Activated CD8-positive, alpha-beta T cell treated with anti-CD3 and anti-CD28 coated beads, Interleukin-2, amount 10 ng/mL, durations not matched to agents 7 days and 5 days (primary cell): ENCODE results near the gene FLNB. TPM values are rescaled to one million over a fixed set of nuclear protein-coding genes. Genes with fewer than 3 reads are reported as not detected.

Experiments used
- ATAC-seq: fragments of 150-1000 bp; cut with Tn5 transposase; one replicate; pipeline ENCODE4 v1.10.0; 2021; ENCODE audit warnings: moderate library complexity
- CTCF ChIA-PET: fragments of 350-600 bp; sonication (Branson Sonifier 250); formaldehyde crosslinking; loops from one replicate; lab custom pipeline; 2021; ENCODE audit warnings: antibody characterized with exemption; lab: Charles Lee
- POLR2A ChIA-PET: fragments of 350-600 bp; sonication (Branson Sonifier 250); formaldehyde crosslinking; loops from one replicate; lab custom pipeline; 2021; ENCODE audit warnings: antibody characterized with exemption; lab: Charles Lee
- DNase-seq: peaks from one replicate; pipeline ENCODE4 v3.0.0-alpha.2; 2020
- H3K27ac Mint-ChIP-seq: one replicate; pipeline ENCODE4 v1.8.0; 2021; ENCODE audit warnings: mild to moderate bottlenecking, mixed read lengths
- H3K27me3 Mint-ChIP-seq: one replicate; pipeline ENCODE4 v1.8.0; 2021; ENCODE audit warnings: low read depth, mixed read lengths
- H3K36me3 Mint-ChIP-seq: one replicate; pipeline ENCODE4 v1.8.0; 2021; ENCODE audit warnings: low read depth, mixed read lengths
- H3K4me1 Mint-ChIP-seq: one replicate; pipeline ENCODE4 v1.8.0; 2021; ENCODE audit warnings: low read depth, mixed read lengths
- H3K4me3 Mint-ChIP-seq: one replicate; pipeline ENCODE4 v1.8.0; 2021; ENCODE audit warnings: mild to moderate bottlenecking, mixed read lengths
- H3K9me3 Mint-ChIP-seq: one replicate; pipeline ENCODE4 v1.8.0; 2022; ENCODE audit warnings: mixed read lengths; ENCODE audit not compliant: insufficient read depth
- total RNA-seq, 2 experiments: library from RNA; stranded (reverse); gene quantifications; one replicate each; pipeline ENCODE4 v1.2.3, GENCODE V29; 2021

FLNB gene
- total RNA-seq, 2 experiments from 2014 or later = 14.1 to 15.9 TPM

GRCh38 chr3:58184982-58185360 lies 176.7 kb downstream of the FLNB start:
- Mint-ChIP-seq H3K27ac (no peak overlapping the region), H3K9me3 (no peaks in the 10 kb centered on the region), H3K36me3 (no peaks in the 10 kb centered on the region), H3K4me3 (no peak overlapping the region), H3K27me3 (peaks cover 2% of the 10 kb centered on the region), H3K4me1 (peaks cover 2% of the 10 kb centered on the region)
- ATAC-seq (no peak), DNase-seq (no peak)
- ChIA-PET POLR2A (no interaction called here), CTCF (interaction anchor here (1.0 to 11.3 kb wide), 5 partner anchors 18 to 176 kb away, joined by 3 to 170 read pairs (median 12); partner anchors contain the start of genes FLNB, HTD2 and RPP14)

- CTCF ChIA-PET = interaction anchor here (0.6 to 11.3 kb wide), 22 partner anchors 10 to 180 kb away, joined by 3 to 170 read pairs (median 4); partner anchors contain the start of genes FLNB, HTD2 and RPP14
- H3K4me1 Mint-ChIP-seq = peaks cover 2% of the 10 kb centered on the region
- no peak overlapping the region for H3K4me3 Mint-ChIP-seq
- no peaks in the 10 kb centered on the region for H3K9me3 Mint-ChIP-seq
- H3K27ac Mint-ChIP-seq = no peak overlapping the region
- ATAC-seq (no peak), DNase-seq (no peak)
- H3K36me3 Mint-ChIP-seq = no peaks in the 10 kb centered on the region
- POLR2A ChIA-PET = interaction anchor here (0.8 kb wide), 1 partner anchor 118 kb away, joined by 3 read pairs; the partner anchor contains the start of genes HTD2 and RPP14
- no peaks in the 10 kb centered on the region for H3K27me3 Mint-ChIP-seq
Observed at GRCh38 chr3:58188173-58188564, 179.9 kb downstream of the FLNB start.

- no peaks in the 10 kb centered on the region for H3K36me3 Mint-ChIP-seq
- no peak overlapping the region for H3K4me3 Mint-ChIP-seq
- H3K9me3 Mint-ChIP-seq = no peaks in the 10 kb centered on the region
- ChIA-PET CTCF (interaction anchor here (0.6 to 11.3 kb wide), 11 partner anchors 11 to 181 kb away, joined by 3 to 170 read pairs (median 10); partner anchors contain the start of genes FLNB, HTD2 and RPP14), POLR2A (interaction anchor here (0.8 kb wide), 1 partner anchor 117 kb away, joined by 3 read pairs; the partner anchor contains the start of genes HTD2 and RPP14)
- H3K27me3 Mint-ChIP-seq = no peaks in the 10 kb centered on the region
- H3K27ac Mint-ChIP-seq = no peak overlapping the region
- peaks cover 2% of the 10 kb centered on the region for H3K4me1 Mint-ChIP-seq
- DNase-seq (no peak), ATAC-seq (no peak)
Observed at GRCh38 chr3:58188921-58189451, 180.8 kb downstream of the FLNB start.

- CTCF ChIA-PET = interaction anchor here (2.1 to 11.3 kb wide), 4 partner anchors 16 to 181 kb away, joined by 5 to 170 read pairs (median 32); partner anchors contain the start of genes FLNB, HTD2 and RPP14
- H3K4me3 Mint-ChIP-seq = no peak overlapping the region
- ATAC-seq (no peak), DNase-seq (no peak)
- H3K9me3 Mint-ChIP-seq = no peaks in the 10 kb centered on the region
- peaks cover 2% of the 10 kb centered on the region for H3K4me1 Mint-ChIP-seq
- H3K27me3 Mint-ChIP-seq = no peaks in the 10 kb centered on the region
- no peaks in the 10 kb centered on the region for H3K36me3 Mint-ChIP-seq
- no peak overlapping the region for H3K27ac Mint-ChIP-seq
- POLR2A ChIA-PET = interaction anchor here (0.6 kb wide), 1 partner anchor 410 kb away, joined by 3 read pairs; no protein-coding TSS in a partner anchor
Observed at GRCh38 chr3:58189691-58190090, 181.5 kb downstream of the FLNB start.

DNA sequence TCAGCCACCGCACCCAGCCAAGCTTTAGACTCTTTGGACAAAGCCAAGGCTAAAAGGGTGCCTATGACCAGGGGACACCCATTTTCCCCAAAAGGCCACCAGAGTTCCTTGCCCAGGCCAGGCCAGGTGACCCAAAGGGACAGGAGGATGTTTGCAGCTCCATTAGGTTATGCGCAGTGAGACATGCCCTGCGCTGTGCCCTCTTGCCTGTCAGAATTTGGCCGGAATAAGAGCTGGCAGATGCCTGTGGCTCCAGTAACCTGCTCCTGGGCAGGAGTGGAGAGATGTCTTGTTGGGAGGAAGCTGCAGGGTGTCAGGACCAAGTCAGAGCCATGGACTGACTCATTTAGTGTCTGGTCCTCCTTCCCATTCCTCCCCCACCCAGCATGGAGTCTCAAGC lies 182.1 kb downstream of the FLNB start:
- ATAC-seq = no peak
- peaks cover 2% of the 10 kb centered on the region for H3K4me1 Mint-ChIP-seq
- no peaks in the 10 kb centered on the region for H3K27me3 Mint-ChIP-seq
- no peaks in the 10 kb centered on the region for H3K36me3 Mint-ChIP-seq
- CTCF ChIA-PET = interaction anchor here (1.1 to 11.3 kb wide), 3 partner anchors 24 to 182 kb away, joined by 3 to 170 read pairs (median 5); partner anchors contain the start of gene FLNB
- DNase-seq = no peak
- POLR2A ChIA-PET = interaction anchor here (0.6 kb wide), 1 partner anchor 411 kb away, joined by 3 read pairs; no protein-coding TSS in a partner anchor
- H3K9me3 Mint-ChIP-seq = no peaks in the 10 kb centered on the region
- H3K27ac Mint-ChIP-seq = no peak overlapping the region
- H3K4me3 Mint-ChIP-seq = no peak overlapping the region

DNA sequence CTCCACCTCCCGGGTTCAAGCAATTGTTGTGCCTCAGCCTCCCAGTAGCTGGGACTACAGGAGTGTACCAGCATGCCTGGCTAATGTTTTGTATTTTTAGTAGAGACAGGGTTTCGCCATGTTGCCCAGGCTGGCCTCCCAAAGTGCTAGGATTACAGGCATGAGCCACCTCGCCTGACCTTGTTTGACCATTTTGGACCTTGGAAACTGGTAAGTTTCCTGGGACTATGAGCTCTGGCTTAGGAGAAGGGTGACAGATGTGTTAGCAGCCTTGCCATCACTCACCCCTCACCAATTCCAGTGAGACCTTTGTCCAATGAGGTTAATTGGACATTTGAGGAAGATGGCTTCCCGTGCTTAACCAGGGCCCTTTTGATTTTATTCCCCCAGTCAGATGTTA lies 182.7 kb downstream of the FLNB start:
- no peak overlapping the region for H3K27ac Mint-ChIP-seq
- peaks cover 2% of the 10 kb centered on the region for H3K4me1 Mint-ChIP-seq
- DNase-seq = no peak
- H3K9me3 Mint-ChIP-seq = no peaks in the 10 kb centered on the region
- no peak for ATAC-seq
- ChIA-PET POLR2A (no interaction called here), CTCF (interaction anchor here (1.1 to 11.3 kb wide), 2 partner anchors 24 to 26 kb away, joined by 3 to 170 read pairs; no protein-coding TSS in a partner anchor)
- no peaks in the 10 kb centered on the region for H3K36me3 Mint-ChIP-seq
- H3K4me3 Mint-ChIP-seq = no peak overlapping the region
- H3K27me3 Mint-ChIP-seq = no peaks in the 10 kb centered on the region

- no peaks in the 10 kb centered on the region for H3K9me3 Mint-ChIP-seq
- H3K27ac Mint-ChIP-seq = no peak overlapping the region
- ATAC-seq = no peak
- no peaks in the 10 kb centered on the region for H3K27me3 Mint-ChIP-seq
- H3K36me3 Mint-ChIP-seq = no peaks in the 10 kb centered on the region
- ChIA-PET CTCF (interaction anchor here (1.1 to 11.3 kb wide), 2 partner anchors 25 kb away, joined by 3 to 170 read pairs; no protein-coding TSS in a partner anchor), POLR2A (no interaction called here)
- H3K4me1 Mint-ChIP-seq = peaks cover 2% of the 10 kb centered on the region
- no peak for DNase-seq
- H3K4me3 Mint-ChIP-seq = no peak overlapping the region
Observed at GRCh38 chr3:58191361-58191991, 183.3 kb downstream of the FLNB start.

GRCh38 chr3:58192069-58192468 lies 183.8 kb downstream of the FLNB start:
- no peak overlapping the region for H3K27ac Mint-ChIP-seq
- CTCF ChIA-PET = interaction anchor here (1.1 to 11.3 kb wide), 2 partner anchors 25 kb away, joined by 4 to 170 read pairs; no protein-coding TSS in a partner anchor
- no peaks in the 10 kb centered on the region for H3K27me3 Mint-ChIP-seq
- no peak for DNase-seq
- H3K9me3 Mint-ChIP-seq = no peaks in the 10 kb centered on the region
- POLR2A ChIA-PET = no interaction called here
- no peak for ATAC-seq
- peaks cover 4% of the 10 kb centered on the region for H3K4me1 Mint-ChIP-seq
- H3K36me3 Mint-ChIP-seq = no peaks in the 10 kb centered on the region
- H3K4me3 Mint-ChIP-seq = no peak overlapping the region

GRCh38 chr3:58193682-58194407 lies 185.6 kb downstream of the FLNB start:
- POLR2A ChIA-PET = no interaction called here

DNA sequence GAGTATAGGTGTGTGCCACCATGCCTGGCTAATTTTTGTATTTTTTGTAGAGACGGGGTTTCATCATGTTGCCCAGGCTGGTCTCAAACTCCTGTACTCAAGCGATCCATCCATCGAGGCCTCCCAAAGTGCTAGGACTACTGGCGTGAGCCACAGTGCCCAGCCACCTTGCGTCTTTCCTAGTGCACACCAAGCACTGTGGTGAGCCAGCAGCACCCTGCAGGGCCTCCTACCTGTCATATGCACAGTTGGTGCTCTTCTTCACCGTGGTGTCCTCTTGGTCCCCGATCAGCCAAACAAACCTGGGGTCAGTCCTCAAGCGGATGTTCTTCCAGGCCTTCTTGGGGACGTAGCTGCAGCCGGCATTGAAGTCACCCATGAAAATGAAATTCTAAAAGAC lies 189.4 kb downstream of the FLNB start:
- Mint-ChIP-seq H3K4me3 (no peak overlapping the region), H3K27ac (no peak overlapping the region), H3K9me3 (peaks cover 4% of the 10 kb centered on the region), H3K4me1 (peaks cover 2% of the 10 kb centered on the region), H3K36me3 (no peaks in the 10 kb centered on the region), H3K27me3 (peaks cover 7% of the 10 kb centered on the region)
- no peak for DNase-seq
- ChIA-PET CTCF (no interaction called here), POLR2A (no interaction called here)
- ATAC-seq = no peak

More at GRCh38 chr3:58193682-58194407, 185.6 kb downstream of the FLNB start:
- CTCF ChIA-PET = interaction anchor here (0.8 kb wide), 1 partner anchor 23 kb away, joined by 3 read pairs; no protein-coding TSS in a partner anchor
- Mint-ChIP-seq H3K4me3 (no peak overlapping the region), H3K9me3 (no peaks in the 10 kb centered on the region), H3K4me1 (peaks cover 2% of the 10 kb centered on the region), H3K27ac (no peak overlapping the region), H3K36me3 (no peaks in the 10 kb centered on the region), H3K27me3 (no peaks in the 10 kb centered on the region)
- DNase-seq = no peak
- ATAC-seq = no peak

- Mint-ChIP-seq H3K4me3 (no peak overlapping the region), H3K36me3 (peaks cover 3% of the 10 kb centered on the region), H3K4me1 (peaks cover 2% of the 10 kb centered on the region), H3K27ac (no peak overlapping the region), H3K27me3 (peaks cover 12% of the 10 kb centered on the region), H3K9me3 (peaks cover 4% of the 10 kb centered on the region)
- DNase-seq (no peak), ATAC-seq (no peak)
- ChIA-PET CTCF (interaction anchor here (1.6 kb wide), 1 partner anchor 10 kb away, joined by 4 read pairs; no protein-coding TSS in a partner anchor), POLR2A (no interaction called here)
Observed at GRCh38 chr3:58198362-58198761, 190.1 kb downstream of the FLNB start.
